Panc1 (cell line): Measurements from ENCODE around the gene PHF20. TPM values are rescaled to one million over a fixed set of nuclear protein-coding genes. Genes with fewer than 3 reads are reported as not detected.

Source experiments
- ATAC-seq: fragments of 200-7000 bp; cut with Tn5 transposase; 2 replicates; pipeline ENCODE4 v1.9.1; 2020; ENCODE audit warnings: mild to moderate bottlenecking, moderate library complexity
- BruUV-seq: library from RNA; stranded (reverse); fragments of 400-500 nt; replicated peaks from 2 replicates; lab custom pipeline; 2021; lab: Mats Ljungman, UMichigan
- CTCF ChIA-PET: fragments of 300-600 bp; sonication (Branson Sonifier 250); formaldehyde crosslinking; loops from one replicate; lab custom pipeline; 2022; ENCODE audit warnings: antibody characterized with exemption; lab: Charles Lee
- POLR2A ChIA-PET: fragments of 300-600 bp; sonication (Branson Sonifier 250); formaldehyde crosslinking; loops from one replicate; lab custom pipeline; 2022; ENCODE audit warnings: antibody characterized with exemption; lab: Charles Lee
- DNase-seq: peaks from one replicate; pipeline ENCODE4 v3.0.0-alpha.2; 2010; ENCODE audit warnings: low read depth, low spot score
- H3K27ac ChIP-seq: 2 replicates; pipeline ENCODE4 v1.5.1; 2011; ENCODE audit warnings: mild to moderate bottlenecking, low read length, inconsistent platforms
- H3K27me3 ChIP-seq: fragments of 200-500 bp; sonication (Bioruptor generic); 2 replicates; pipeline ENCODE4 v1.6.0; 2014; ENCODE audit warnings: low read length, inconsistent platforms; ENCODE audit not compliant: control insufficient read depth, insufficient read depth
- H3K36me3 ChIP-seq: fragments of 200-500 bp; sonication (Bioruptor generic); 2 replicates; pipeline ENCODE4 v1.5.1; 2014; ENCODE audit warnings: inconsistent platforms, mild to moderate bottlenecking, low read length, moderate library complexity; ENCODE audit not compliant: control insufficient read depth, insufficient read depth
- H3K4me1 ChIP-seq: 2 replicates; pipeline ENCODE4 v1.5.1; 2011; ENCODE audit warnings: inconsistent platforms, mild to moderate bottlenecking, low read length, moderate library complexity; ENCODE audit not compliant: control insufficient read depth, insufficient read depth
- H3K4me3 ChIP-seq, 2 experiments: 2 replicates each; pipeline ENCODE4 v1.5.1; 2011 to 2012; ENCODE audit warnings: low read depth in 2 of 2, low read length in 2 of 2, mild to moderate bottlenecking in 2 of 2, inconsistent platforms in 1 of 2, moderate library complexity in 1 of 2
- H3K9me3 ChIP-seq: fragments of 200-500 bp; sonication (Bioruptor generic); 2 replicates; pipeline ENCODE4 v1.5.1; 2014; ENCODE audit warnings: low read depth, mild to moderate bottlenecking, inconsistent platforms, low read length, moderate library complexity; ENCODE audit not compliant: control insufficient read depth, insufficient read depth
- CTCF ChIP-seq: fragments of 450-650 bp; IDR thresholded peaks from 2 replicates; pipeline ENCODE4 v1.5.1; 2017; ENCODE audit warnings: mild to moderate bottlenecking
- POLR2AphosphoS5 ChIP-seq: IDR thresholded peaks from 2 replicates; pipeline ENCODE4 v1.6.1; 2012; ENCODE audit warnings: mild to moderate bottlenecking, low read depth, low read length, moderate library complexity
- REST ChIP-seq, 2 experiments: IDR thresholded peaks; 2 replicates each; pipeline ENCODE4 v1.6.1; 2011 to 2012; ENCODE audit warnings: low read depth in 2 of 2, control low read depth in 1 of 2, low read length in 1 of 2, mild to moderate bottlenecking in 1 of 2, moderate library complexity in 1 of 2; ENCODE audit not compliant: insufficient read depth in 1 of 2
- SIN3A ChIP-seq: IDR thresholded peaks from 2 replicates; pipeline ENCODE4 v1.6.1; 2012; ENCODE audit warnings: low read depth, mild to moderate bottlenecking, low read length, moderate library complexity, borderline replicate concordance; ENCODE audit not compliant: insufficient read depth
- TCF7L2 ChIP-seq: IDR thresholded peaks from 2 replicates; pipeline ENCODE4 v1.6.1; 2011; ENCODE audit warnings: mild to moderate bottlenecking, low read depth, low read length, inconsistent platforms
- in situ Hi-C: cut with HindIII; loops from 2 replicates; pipeline ENCODE4 v1.10.0; 2016; ENCODE audit warnings: low sequenced_read_pairs, low pct_unique_long_range_greater_than_20kb
- intact Hi-C: fragments of 100-400 bp; cut with micrococcal nuclease; formaldehyde crosslinking; loops from one replicate; pipeline ENCODE4 v1.10.0; 2022; ENCODE audit not compliant: unreplicated experiment
- total RNA-seq: library from RNA; stranded (reverse); gene quantifications from one replicate; pipeline ENCODE4 v1.2.1, GENCODE V29; 2021; ENCODE audit not compliant: unreplicated experiment

The PHF20 gene
- total RNA-seq, 1 experiment from 2014 or later, result 51.5 TPM

- Histone ChIP-seq H3K27ac (no peak overlapping the region), H3K4me3 (no peak overlapping the region), H3K27me3 (no peaks in the 10 kb centered on the region), H3K36me3 (no peaks in the 10 kb centered on the region), H3K9me3 (no peaks in the 10 kb centered on the region), H3K4me1 (peaks cover 10% of the 10 kb centered on the region)
- BruUV-seq, result no TSS peak
- ATAC-seq (no peak), DNase-seq (no peak)
- in situ Hi-C loops (no loop called here), intact Hi-C loops (no loop called here)
- ChIA-PET POLR2A (interaction anchor here (0.6 to 1.0 kb wide), 2 partner anchors 144 to 151 kb away, joined by 4 read pairs; no protein-coding TSS in a partner anchor), CTCF (interaction anchor here (0.6 kb wide), 1 partner anchor 151 kb away, joined by 3 read pairs; no protein-coding TSS in a partner anchor)
- no peak for TF ChIP-seq REST (IDR thresholded peaks at IDR 0.05; ENCODE audit: insufficient read depth in 1 of 2, low read depth in 2 of 2, low read length in 1 of 2)
- no peak for TF ChIP-seq SIN3A
- no peak for TF ChIP-seq TCF7L2
- no peak for TF ChIP-seq CTCF
- TF ChIP-seq POLR2AphosphoS5, result no peak
Observed at GRCh38 chr20:35886537-35886936, 114.7 kb downstream of the PHF20 start.

GRCh38 chr20:35887393-35888064, 115.7 kb downstream of the PHF20 start:
- Histone ChIP-seq H3K4me3 (no peak overlapping the region), H3K36me3 (no peaks in the 10 kb centered on the region), H3K27me3 (no peaks in the 10 kb centered on the region), H3K27ac (no peak overlapping the region), H3K4me1 (peaks cover 10% of the 10 kb centered on the region), H3K9me3 (no peaks in the 10 kb centered on the region)
- intact Hi-C loops (no loop called here), in situ Hi-C loops (no loop called here)
- ChIA-PET CTCF (interaction anchor here (0.6 kb wide), 1 partner anchor 152 kb away, joined by 3 read pairs; no protein-coding TSS in a partner anchor), POLR2A (interaction anchor here (1.0 kb wide), 1 partner anchor 145 kb away, joined by 4 read pairs; no protein-coding TSS in a partner anchor)
- no peak for ATAC-seq
- no TSS peak for BruUV-seq
- no peak for TF ChIP-seq POLR2AphosphoS5
- no peak for TF ChIP-seq TCF7L2
- no peak for TF ChIP-seq CTCF
- TF ChIP-seq REST (IDR thresholded peaks at IDR 0.05; ENCODE audit: insufficient read depth in 1 of 2, low read depth in 2 of 2, low read length in 1 of 2), result no peak
- TF ChIP-seq SIN3A, result no peak
- DNase-seq, result no peak
